GM23248 (cell line): ENCODE results near the gene CFAP45. TPM values are rescaled to one million over a fixed set of nuclear protein-coding genes. Genes with fewer than 3 reads are reported as not detected.

ENCODE experiments used
- DNase-seq: peaks from one replicate; pipeline ENCODE4 v3.0.0-alpha.2; 2015
- H2AFZ ChIP-seq: fragments of 200-600 bp; sonication (generic); 2 replicates; pipeline ENCODE4 v1.6.1; 2016; ENCODE audit warnings: antibody characterized with exemption
- H3F3A ChIP-seq: fragments of 200-600 bp; sonication (generic); 2 replicates; pipeline ENCODE4 v1.6.1; 2016; ENCODE audit warnings: mild to moderate bottlenecking, antibody characterized with exemption, mixed run types; ENCODE audit not compliant: insufficient read depth
- H3K27ac ChIP-seq: fragments of 200-600 bp; sonication (generic); 2 replicates; pipeline ENCODE4 v1.5.1; 2016; ENCODE audit warnings: mild to moderate bottlenecking
- H3K27me3 ChIP-seq: fragments of 200-600 bp; sonication (generic); replicated peaks from 2 replicates; pipeline ENCODE4 v1.6.1; 2016; ENCODE audit warnings: mild to moderate bottlenecking; ENCODE audit not compliant: insufficient read depth
- H3K36me3 ChIP-seq: fragments of 200-600 bp; sonication (generic); 2 replicates; pipeline ENCODE4 v1.6.1; 2016; ENCODE audit warnings: low read depth, mild to moderate bottlenecking
- H3K4me1 ChIP-seq: fragments of 200-600 bp; sonication (generic); 2 replicates; pipeline ENCODE4 v1.6.1; 2016; ENCODE audit warnings: mild to moderate bottlenecking; ENCODE audit not compliant: insufficient read depth
- H3K4me2 ChIP-seq: fragments of 200-600 bp; sonication (generic); one replicate; pipeline ENCODE4 v1.6.1; 2016; ENCODE audit warnings: mild to moderate bottlenecking; ENCODE audit not compliant: unreplicated experiment
- H3K4me3 ChIP-seq: fragments of 200-600 bp; sonication (generic); 2 replicates; pipeline ENCODE4 v1.5.1; 2016; ENCODE audit warnings: mild to moderate bottlenecking
- H3K79me2 ChIP-seq: fragments of 200-600 bp; sonication (generic); 2 replicates; pipeline ENCODE4 v1.6.1; 2016; ENCODE audit warnings: mild to moderate bottlenecking; ENCODE audit not compliant: insufficient read depth
- H3K9ac ChIP-seq: fragments of 200-600 bp; sonication (generic); 2 replicates; pipeline ENCODE4 v1.6.1; 2016; ENCODE audit warnings: mild to moderate bottlenecking
- H3K9me2 ChIP-seq: fragments of 200-600 bp; sonication (generic); 2 replicates; pipeline ENCODE4 v1.6.1; 2016; ENCODE audit warnings: mixed run types, mild to moderate bottlenecking, moderate library complexity; ENCODE audit not compliant: insufficient read depth
- H3K9me3 ChIP-seq: fragments of 200-600 bp; sonication (generic); one replicate; pipeline ENCODE4 v1.6.1; 2017; ENCODE audit warnings: low read depth
- H4K20me1 ChIP-seq: fragments of 200-600 bp; sonication (generic); 2 replicates; pipeline ENCODE4 v1.6.0; 2016; ENCODE audit not compliant: insufficient read depth
- EZH2 ChIP-seq: fragments of 200-600 bp; sonication (generic); IDR thresholded peaks from 2 replicates; pipeline ENCODE4 v1.6.1; 2018; ENCODE audit warnings: antibody characterized with exemption, mild to moderate bottlenecking; ENCODE audit not compliant: insufficient read depth, poor library complexity, severe bottlenecking
- EZH2phosphoT487 ChIP-seq: fragments of 200-600 bp; sonication (generic); IDR thresholded peaks from 2 replicates; pipeline ENCODE4 v1.6.1; 2018; ENCODE audit warnings: antibody characterized with exemption, moderate library complexity, mild to moderate bottlenecking, low read depth; ENCODE audit not compliant: insufficient read depth
- WGBS, 2 experiments: methylation state at CpG; one replicate each; pipeline ENCODE4 v1.1.6; 2015 to 2017; ENCODE audit warnings: low lambda C conversion rate in 2 of 2, low coverage in 1 of 2; ENCODE audit errors: missing lambda C conversion rate in 2 of 2; 5-methylcytosine and 5-hydroxymethylcytosine counted together
- in situ Hi-C: fragments of 300-500 bp; cut with MboI; formaldehyde crosslinking; loops from 2 replicates; pipeline ENCODE4 v1.15.0; 2020
- polyA plus RNA-seq: library from polyadenylated mRNA; unstranded; fragments of >200 nt; fragmentation: Nextera tagmentation; extraction: Ambion mirVana; gene quantifications from 2 replicates; pipeline ENCODE4 v1.2.1, GENCODE V29; 2016
- total RNA-seq: library from RNA; depleted of rRNA; stranded (reverse); fragments of >200 nt; shearing (Covaris generic); gene quantifications from 2 replicates; pipeline ENCODE4 v1.2.3, GENCODE V29; 2014

The CFAP45 gene
- total and polyA plus RNA-seq, 2 experiments from 2014 or later, result 0.51 TPM; not detected in 1

DNA sequence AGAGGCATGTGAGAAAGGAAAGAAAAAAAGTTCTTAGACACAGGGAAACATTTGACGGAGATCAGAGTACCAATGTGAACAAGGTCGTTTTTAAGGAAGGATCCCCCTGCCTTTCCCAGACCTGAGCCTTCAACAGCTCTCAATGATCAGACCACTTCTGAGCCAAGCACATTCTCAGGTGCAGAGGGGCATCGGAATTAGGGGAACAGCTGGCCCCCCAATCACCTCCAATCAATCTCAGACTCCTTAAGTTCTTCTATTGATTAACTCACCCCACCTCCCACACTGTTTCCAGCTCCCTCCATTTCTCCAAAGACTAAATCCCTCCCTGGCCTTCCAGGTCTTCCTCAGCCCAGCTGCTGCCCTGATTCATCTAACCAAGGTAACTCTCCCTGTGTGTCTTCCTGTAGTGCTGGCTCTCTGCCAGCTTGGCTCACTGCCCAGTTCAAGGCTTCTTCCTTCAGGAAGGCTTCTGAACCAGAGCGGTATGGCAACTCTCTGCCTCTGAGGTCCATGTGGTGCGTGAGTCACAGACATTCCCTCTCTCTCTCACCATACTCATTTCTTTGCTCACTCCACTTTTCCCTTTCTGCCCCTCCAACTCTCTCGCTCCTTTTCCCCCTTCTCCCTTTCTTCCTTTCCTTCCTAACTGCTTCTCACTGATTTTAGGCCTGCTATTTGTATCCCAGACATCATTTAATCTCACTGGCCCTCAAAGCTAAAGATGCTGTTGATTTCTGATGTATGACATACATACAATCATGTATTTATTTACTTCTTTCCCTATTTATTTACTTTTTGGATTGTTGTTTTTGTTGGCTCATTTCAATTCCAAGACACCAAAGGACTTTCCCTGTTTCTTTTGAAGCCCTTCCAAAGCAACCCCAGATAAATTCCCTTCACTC is 18.1 kb downstream of the CFAP45 start:
- H2AFZ ChIP-seq, result no peak overlapping the region
- H3K9me2 ChIP-seq, result no peaks in the 10 kb centered on the region
- no peaks in the 10 kb centered on the region for H3K9me3 ChIP-seq
- 25% methylated on average over 6 of the region's 6 CpGs for WGBS, 2 experiments
- H3K4me3 ChIP-seq, result 0 out of 2 replicates have a peak overlapping the region, but pooled peaks have one; percentile 14
- in situ Hi-C loops, result no loop called here
- H3F3A ChIP-seq, result peaks cover 36% of the 10 kb centered on the region
- H3K4me1 ChIP-seq, result peaks cover 36% of the 10 kb centered on the region
- peak overlapping the region; percentile 51 for H3K9ac ChIP-seq
- no peaks in the 10 kb centered on the region for H4K20me1 ChIP-seq
- no peak for TF ChIP-seq EZH2phosphoT487
- TF ChIP-seq EZH2, result no peak
- peak; percentile 94 for DNase-seq
- no peaks in the 10 kb centered on the region for H3K36me3 ChIP-seq
- peak overlapping the region; percentile 79 for H3K27ac ChIP-seq
- H3K4me2 ChIP-seq, result peak overlapping the region; percentile 72
- H3K79me2 ChIP-seq, result no peaks in the 10 kb centered on the region
- no peaks in the 10 kb centered on the region for H3K27me3 ChIP-seq

DNA sequence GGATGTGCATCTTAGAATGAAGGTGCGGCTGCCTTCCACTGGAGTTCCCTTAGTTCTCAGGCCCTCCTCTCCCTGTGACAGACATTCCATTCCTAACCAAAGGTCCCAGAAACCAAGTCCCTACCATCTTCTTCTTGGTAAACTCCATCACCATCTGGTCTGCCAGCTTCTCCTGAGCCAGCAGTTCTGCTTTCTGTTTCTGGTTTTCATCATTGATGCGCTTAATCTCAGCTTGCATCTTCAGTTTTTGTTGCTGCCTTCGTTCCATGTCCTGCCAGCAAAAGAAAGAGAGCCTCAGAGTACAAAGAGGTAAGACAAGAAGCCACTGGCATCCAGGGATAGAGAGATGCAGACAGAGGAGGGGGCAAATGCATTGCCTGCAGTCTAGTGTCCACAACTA is 19.5 kb downstream of the CFAP45 start:
- Histone ChIP-seq H3K27me3 (no peaks in the 10 kb centered on the region), H3K4me1 (peaks cover 36% of the 10 kb centered on the region), H3K9me2 (no peaks in the 10 kb centered on the region), H4K20me1 (no peaks in the 10 kb centered on the region), H3K9me3 (no peaks in the 10 kb centered on the region), H3K9ac (no peak overlapping the region), H3K4me2 (peak overlapping the region; percentile 25), H3K79me2 (no peaks in the 10 kb centered on the region), H3K27ac (peak overlapping the region; percentile 48), H3K4me3 (0 out of 2 replicates have a peak overlapping the region, but pooled peaks have one; percentile 2), H2AFZ (0 out of 2 replicates have a peak overlapping the region, but pooled peaks have one; percentile 4), H3F3A (peaks cover 36% of the 10 kb centered on the region), H3K36me3 (no peaks in the 10 kb centered on the region)
- TF ChIP-seq EZH2phosphoT487 (no peak), EZH2 (no peak)
- 55 to 78% methylated on average over 3 of the region's 3 CpGs for WGBS, 2 experiments
- in situ Hi-C loops, result no loop called here
- DNase-seq, result peak; percentile 26

DNA sequence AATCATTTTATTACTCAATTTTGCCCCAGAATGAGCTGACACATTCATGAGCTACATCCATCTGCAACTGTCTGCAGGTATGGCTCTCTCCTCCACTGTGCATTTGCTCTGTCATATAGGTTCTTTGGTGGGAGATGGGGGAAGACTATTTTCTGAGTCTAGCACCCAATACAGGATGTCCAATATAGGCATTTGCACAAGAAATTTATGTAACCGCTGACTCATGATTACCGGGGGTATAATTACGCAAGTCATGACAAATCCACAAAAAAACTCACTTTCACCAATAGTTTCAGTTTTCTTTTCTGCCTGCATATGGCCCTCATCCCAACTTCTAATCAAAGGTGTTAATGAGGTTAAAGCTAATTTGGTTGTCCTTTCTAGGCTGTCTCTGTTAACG is 20.0 kb downstream of the CFAP45 start:
- TF ChIP-seq EZH2, result no peak
- TF ChIP-seq EZH2phosphoT487, result no peak
- peak; percentile 89 for DNase-seq
- H3F3A ChIP-seq, result peaks cover 36% of the 10 kb centered on the region
- 2 to 3% methylated on average over 4 of the region's 4 CpGs for WGBS, 2 experiments
- no peaks in the 10 kb centered on the region for H4K20me1 ChIP-seq
- no peaks in the 10 kb centered on the region for H3K36me3 ChIP-seq
- 0 out of 2 replicates have a peak overlapping the region, but pooled peaks have one; percentile 2 for H3K4me3 ChIP-seq
- H3K4me1 ChIP-seq, result peaks cover 36% of the 10 kb centered on the region
- H3K4me2 ChIP-seq, result peak overlapping the region; percentile 25
- H3K27ac ChIP-seq, result peak overlapping the region; percentile 48
- H3K27me3 ChIP-seq, result no peaks in the 10 kb centered on the region
- no peaks in the 10 kb centered on the region for H3K9me3 ChIP-seq
- H3K9me2 ChIP-seq, result no peaks in the 10 kb centered on the region
- H3K9ac ChIP-seq, result no peak overlapping the region
- no peaks in the 10 kb centered on the region for H3K79me2 ChIP-seq
- in situ Hi-C loops, result no loop called here
- H2AFZ ChIP-seq, result 0 out of 2 replicates have a peak overlapping the region, but pooled peaks have one; percentile 4

DNA sequence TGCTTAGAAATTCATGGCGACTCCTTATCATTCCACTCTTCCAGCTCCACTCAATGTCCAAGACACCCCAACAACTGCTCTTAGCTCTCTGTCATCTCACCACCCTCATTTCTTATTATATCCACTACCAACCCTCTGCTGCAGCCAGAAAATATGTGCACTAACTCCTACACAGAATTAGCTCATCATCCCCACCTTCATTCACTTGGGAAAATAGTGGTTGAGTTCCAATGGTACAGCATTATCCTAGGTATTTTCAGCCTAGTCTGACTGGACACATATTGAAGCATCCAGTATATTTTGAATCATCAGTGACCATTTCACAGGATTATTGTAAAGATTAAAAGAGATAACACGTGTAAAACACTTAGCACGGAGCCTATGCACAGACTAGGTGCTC is 20.8 kb downstream of the CFAP45 start:
- Histone ChIP-seq H3F3A (peaks cover 36% of the 10 kb centered on the region), H3K4me1 (peaks cover 36% of the 10 kb centered on the region), H3K36me3 (no peaks in the 10 kb centered on the region), H3K27me3 (no peaks in the 10 kb centered on the region), H3K4me2 (no peak overlapping the region), H3K79me2 (no peaks in the 10 kb centered on the region), H3K9ac (no peak overlapping the region), H2AFZ (no peak overlapping the region), H3K9me3 (no peaks in the 10 kb centered on the region), H3K4me3 (no peak overlapping the region), H3K9me2 (no peaks in the 10 kb centered on the region), H4K20me1 (no peaks in the 10 kb centered on the region), H3K27ac (peak overlapping the region; percentile 48)
- WGBS, 2 experiments, result 67 to 77% methylated on average over 3 of the region's 3 CpGs
- peak; percentile 58 for DNase-seq
- TF ChIP-seq EZH2phosphoT487 (no peak), EZH2 (no peak)
- in situ Hi-C loops, result no loop called here
